Progenitor cell of endocrine pancreas (in vitro differentiated cells): ENCODE measurements around the gene FBXO7. TPM values are rescaled to one million over a fixed set of nuclear protein-coding genes. Genes with fewer than 3 reads are reported as not detected.

Experiments
- DNase-seq: peaks from one replicate; pipeline ENCODE4 v3.0.0; 2021; ENCODE audit warnings: low spot score; ENCODE audit not compliant: unreplicated experiment
- H3K27ac Mint-ChIP-seq: 2 replicates; pipeline ENCODE4 v1.8.0; 2021; ENCODE audit warnings: mild to moderate bottlenecking, moderate library complexity, mixed read lengths
- H3K27me3 Mint-ChIP-seq: 2 replicates; pipeline ENCODE4 v1.8.0; 2021; ENCODE audit warnings: mixed read lengths
- H3K36me3 Mint-ChIP-seq: 2 replicates; pipeline ENCODE4 v1.8.0; 2022; ENCODE audit warnings: mixed read lengths; ENCODE audit not compliant: insufficient read depth
- H3K4me1 Mint-ChIP-seq: 2 replicates; pipeline ENCODE4 v1.8.0; 2021; ENCODE audit warnings: low read depth, mixed read lengths
- H3K4me3 Mint-ChIP-seq: 2 replicates; pipeline ENCODE4 v1.8.0; 2021; ENCODE audit warnings: low read depth, mild to moderate bottlenecking, moderate library complexity, mixed read lengths
- H3K9me3 Mint-ChIP-seq: 2 replicates; pipeline ENCODE4 v1.8.0; 2021; ENCODE audit warnings: low read depth, mixed read lengths
- CTCF ChIP-seq: fragments of 200-600 bp; sonication (generic); IDR thresholded peaks from one replicate; pipeline ENCODE4 v1.5.0; 2021; ENCODE audit warnings: antibody characterized with exemption, mild to moderate bottlenecking; ENCODE audit not compliant: unreplicated experiment
- total RNA-seq: library from RNA; stranded (reverse); gene quantifications from 2 replicates; pipeline ENCODE4 v1.2.1, GENCODE V29; 2021

Gene FBXO7
- total RNA-seq, 1 donor from 2014 or later, result 86.4 TPM

GRCh38 chr22:32448980-32449379 lies 25.6 kb upstream of the FBXO7 start:
- Mint-ChIP-seq H3K4me1 (no peaks in the 10 kb centered on the region), H3K4me3 (no peak overlapping the region), H3K36me3 (no peaks in the 10 kb centered on the region), H3K9me3 (no peaks in the 10 kb centered on the region), H3K27ac (no peak overlapping the region), H3K27me3 (peaks cover 39% of the 10 kb centered on the region)
- DNase-seq, result no peak
- no peak for TF ChIP-seq CTCF

DNA sequence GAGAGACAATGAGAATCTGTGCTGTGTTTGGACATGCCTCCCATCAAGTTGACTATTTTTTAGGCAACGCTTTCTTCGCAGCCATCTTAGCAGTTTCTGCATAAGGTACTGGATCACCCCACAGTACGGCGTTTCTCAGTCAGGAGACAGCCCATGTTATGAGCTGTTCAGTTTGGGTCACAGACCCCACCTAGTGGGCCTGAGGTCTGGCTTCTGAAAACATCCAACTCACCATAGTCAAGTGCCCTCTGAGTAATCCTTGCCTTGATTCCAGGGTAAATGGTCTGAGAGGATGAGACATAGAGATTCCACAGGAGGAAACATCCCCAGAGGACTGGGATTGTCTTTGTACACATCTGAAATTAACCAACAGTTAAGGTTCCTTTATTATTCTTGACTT lies 17.6 kb upstream of the FBXO7 start:
- H3K4me1 Mint-ChIP-seq, result no peaks in the 10 kb centered on the region
- no peak overlapping the region for H3K4me3 Mint-ChIP-seq
- H3K36me3 Mint-ChIP-seq, result no peaks in the 10 kb centered on the region
- peaks cover 71% of the 10 kb centered on the region for H3K27me3 Mint-ChIP-seq
- H3K27ac Mint-ChIP-seq, result no peak overlapping the region
- H3K9me3 Mint-ChIP-seq, result no peaks in the 10 kb centered on the region
- TF ChIP-seq CTCF, result no peak
- DNase-seq, result no peak

GRCh38 chr22:32462452-32462851 lies 12.2 kb upstream of the FBXO7 start:
- Mint-ChIP-seq H3K27me3 (peaks cover 64% of the 10 kb centered on the region), H3K9me3 (no peaks in the 10 kb centered on the region), H3K36me3 (no peaks in the 10 kb centered on the region), H3K4me1 (no peaks in the 10 kb centered on the region), H3K4me3 (no peak overlapping the region), H3K27ac (no peak overlapping the region)
- no peak for DNase-seq
- TF ChIP-seq CTCF, result no peak

GRCh38 chr22:32465661-32466060 lies 8.9 kb upstream of the FBXO7 start:
- no peak for TF ChIP-seq CTCF
- Mint-ChIP-seq H3K4me3 (no peak overlapping the region), H3K36me3 (no peaks in the 10 kb centered on the region), H3K27ac (no peak overlapping the region), H3K27me3 (peaks cover 56% of the 10 kb centered on the region), H3K9me3 (no peaks in the 10 kb centered on the region), H3K4me1 (no peaks in the 10 kb centered on the region)
- DNase-seq, result no peak

DNA sequence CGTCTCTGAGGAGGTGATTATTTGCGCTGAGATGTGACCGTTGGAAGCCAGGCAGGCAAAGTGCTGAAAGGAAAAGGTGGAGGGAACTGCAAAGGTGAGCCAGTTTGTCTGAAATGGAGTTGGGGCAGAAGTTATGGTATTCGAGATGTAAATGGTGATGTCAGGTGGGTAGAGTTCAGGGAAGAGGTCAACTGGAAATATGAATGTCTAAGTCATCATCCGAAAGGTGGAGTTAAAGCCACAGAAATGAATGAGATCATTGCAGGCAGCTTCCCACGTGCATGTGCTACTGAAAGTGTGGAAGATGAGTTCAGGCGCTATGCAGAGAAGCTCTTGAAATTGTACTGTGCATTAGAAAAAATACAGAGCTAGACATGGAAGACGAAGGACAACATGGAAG lies 8.1 kb upstream of the FBXO7 start:
- no peaks in the 10 kb centered on the region for H3K9me3 Mint-ChIP-seq
- no peaks in the 10 kb centered on the region for H3K36me3 Mint-ChIP-seq
- no peak overlapping the region for H3K27ac Mint-ChIP-seq
- no peak overlapping the region for H3K4me3 Mint-ChIP-seq
- DNase-seq, result no peak
- H3K27me3 Mint-ChIP-seq, result peaks cover 48% of the 10 kb centered on the region
- no peak for TF ChIP-seq CTCF
- no peaks in the 10 kb centered on the region for H3K4me1 Mint-ChIP-seq

GRCh38 chr22:32469799-32470212 lies 4.8 kb upstream of the FBXO7 start:
- no peak for DNase-seq
- Mint-ChIP-seq H3K27me3 (peaks cover 25% of the 10 kb centered on the region), H3K4me1 (peaks cover 8% of the 10 kb centered on the region), H3K27ac (no peak overlapping the region), H3K36me3 (no peaks in the 10 kb centered on the region), H3K9me3 (no peaks in the 10 kb centered on the region), H3K4me3 (no peak overlapping the region)
- no peak for TF ChIP-seq CTCF
